Karpas-422 (cell line): ENCODE results near the gene ZNF280B. TPM values are rescaled to one million over a fixed set of nuclear protein-coding genes. Genes with fewer than 3 reads are reported as not detected.
"Not testable (repeated sequence)": the region's sequence is repeated elsewhere in the genome, so short reads cannot be mapped to it uniquely, and the experiment has no call there.

ENCODE experiments used
- DNase-seq: peaks from one replicate; pipeline ENCODE4 v3.0.0-alpha.2; 2015
- H2AFZ ChIP-seq: fragments of 200-600 bp; sonication (generic); 2 replicates; pipeline ENCODE4 v1.6.1; 2014; ENCODE audit warnings: antibody characterized with exemption, low read length, mixed read lengths
- H3K27ac ChIP-seq: fragments of 200-600 bp; sonication (generic); 2 replicates; pipeline ENCODE4 v1.5.1; 2014; ENCODE audit warnings: mild to moderate bottlenecking, low read length, moderate library complexity
- H3K27me3 ChIP-seq: fragments of 200-600 bp; sonication (generic); 2 replicates; pipeline ENCODE4 v1.6.1; 2014; ENCODE audit warnings: low read length, mixed read lengths
- H3K36me3 ChIP-seq: fragments of 200-600 bp; sonication (generic); 2 replicates; pipeline ENCODE4 v1.6.1; 2014; ENCODE audit warnings: low read length, mixed read lengths; ENCODE audit not compliant: insufficient read depth
- H3K4me1 ChIP-seq: fragments of 200-600 bp; sonication (generic); 2 replicates; pipeline ENCODE4 v1.6.1; 2014; ENCODE audit warnings: mild to moderate bottlenecking, low read length, mixed read lengths
- H3K4me2 ChIP-seq: fragments of 200-600 bp; sonication (generic); 2 replicates; pipeline ENCODE4 v1.6.1; 2014; ENCODE audit warnings: low read length, low read depth, mild to moderate bottlenecking; ENCODE audit not compliant: poor library complexity, severe bottlenecking
- H3K4me3 ChIP-seq: fragments of 200-600 bp; sonication (generic); 2 replicates; pipeline ENCODE4 v1.5.1; 2014; ENCODE audit warnings: mild to moderate bottlenecking, antibody characterized with exemption, low read length, mixed read lengths
- H3K79me2 ChIP-seq: fragments of 200-600 bp; sonication (generic); 2 replicates; pipeline ENCODE4 v1.6.1; 2014; ENCODE audit warnings: mild to moderate bottlenecking, low read length, mixed read lengths
- H3K9ac ChIP-seq: fragments of 200-600 bp; sonication (generic); 2 replicates; pipeline ENCODE4 v1.6.0; 2014; ENCODE audit warnings: low read length
- H3K9me2 ChIP-seq: fragments of 200-600 bp; sonication (generic), shearing (Covaris generic); replicated peaks from 2 replicates; pipeline ENCODE4 v1.6.0; 2014; ENCODE audit warnings: mild to moderate bottlenecking, low read length, moderate library complexity; ENCODE audit not compliant: insufficient read depth
- H3K9me3 ChIP-seq: fragments of 300-700, 200-600 bp; sonication (generic); 2 replicates; pipeline ENCODE4 v1.6.1; 2014; ENCODE audit warnings: low read length, mixed read lengths
- H4K20me1 ChIP-seq: fragments of 200-600 bp; sonication (generic); 2 replicates; pipeline ENCODE4 v1.6.1; 2014; ENCODE audit warnings: mild to moderate bottlenecking, antibody characterized with exemption, low read length, low read depth; ENCODE audit not compliant: insufficient read depth
- total RNA-seq: library from RNA; depleted of rRNA; stranded (reverse); fragments of >200 nt; shearing (Covaris generic); gene quantifications from 2 replicates; pipeline ENCODE4 v1.2.3, GENCODE V29; 2014; ENCODE audit warnings: low replicate concordance

The ZNF280B gene
- total RNA-seq, 1 experiment from 2014 or later = 10.3 TPM

DNA sequence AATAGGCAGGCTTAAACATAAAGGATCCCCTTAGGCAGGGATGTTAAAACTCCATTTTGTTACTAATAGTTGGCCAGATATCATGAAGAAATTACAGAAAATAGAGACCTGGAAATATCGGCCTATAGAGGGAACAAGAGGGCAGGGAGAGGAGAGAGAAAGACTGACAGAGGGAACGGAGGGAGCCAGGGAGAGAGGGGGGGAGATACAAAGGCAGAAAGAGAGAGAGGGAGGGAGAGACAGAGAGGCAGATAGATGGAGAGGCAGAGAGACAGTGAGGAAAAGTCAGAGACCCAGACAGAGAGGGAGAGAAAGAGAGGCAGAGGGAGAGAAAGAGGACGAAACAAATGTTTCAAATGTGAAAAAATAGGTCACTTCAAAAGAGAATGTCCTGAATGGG, 53.5 kb downstream of the ZNF280B start:
- H3K4me1 ChIP-seq = peaks cover 15% of the 10 kb centered on the region
- H3K4me3 ChIP-seq = no peak overlapping the region
- no peaks in the 10 kb centered on the region for H4K20me1 ChIP-seq
- H3K27me3 ChIP-seq = peaks cover 4% of the 10 kb centered on the region; the same call in 1 of the 2 replicates
- no peak overlapping the region for H3K27ac ChIP-seq
- H3K4me2 ChIP-seq = no peak overlapping the region
- H3K9me3 ChIP-seq = peaks cover 26% of the 10 kb centered on the region
- no peaks in the 10 kb centered on the region for H3K36me3 ChIP-seq
- no peak overlapping the region for H2AFZ ChIP-seq
- no peaks in the 10 kb centered on the region for H3K9me2 ChIP-seq
- H3K9ac ChIP-seq = no peak overlapping the region
- no peaks in the 10 kb centered on the region for H3K79me2 ChIP-seq
- no peak for DNase-seq

DNA sequence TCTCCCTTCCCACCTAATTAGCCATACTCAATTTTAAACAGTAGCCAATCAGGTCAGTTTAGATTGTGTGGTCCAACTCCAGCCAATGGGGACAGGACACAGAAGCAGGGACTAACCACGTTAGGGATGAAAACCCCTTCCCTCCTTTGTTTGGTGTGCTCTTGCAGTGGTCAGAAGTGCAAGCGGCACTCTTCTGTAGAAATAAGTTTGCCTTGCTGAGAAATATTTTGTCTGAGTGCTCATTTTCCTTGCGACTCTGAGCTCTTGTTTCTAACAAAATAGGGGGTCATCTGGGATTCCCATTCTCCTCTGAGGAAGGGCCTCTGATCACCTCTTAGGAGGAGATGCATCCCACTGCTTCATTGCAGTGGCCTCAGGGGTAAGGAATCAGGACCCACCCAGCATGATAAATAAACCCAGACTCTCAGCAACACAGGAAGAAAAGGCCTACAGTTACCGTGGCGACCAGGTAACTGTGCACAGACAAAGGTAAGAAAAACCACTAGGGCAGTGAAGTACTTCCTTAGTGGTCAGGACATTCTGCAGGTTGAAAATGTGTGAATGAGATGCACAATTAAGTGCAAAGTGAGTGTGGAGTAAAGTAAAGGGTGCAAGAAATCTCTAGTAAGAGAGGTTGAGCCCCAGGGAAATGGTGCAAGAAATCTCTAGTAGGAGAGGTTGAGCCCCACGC, 55.4 kb downstream of the ZNF280B start:
- H4K20me1 ChIP-seq = no peaks in the 10 kb centered on the region
- H3K36me3 ChIP-seq = no peaks in the 10 kb centered on the region
- H3K27ac ChIP-seq = no peak overlapping the region
- H3K4me3 ChIP-seq = no peak overlapping the region
- no peak overlapping the region for H3K4me2 ChIP-seq
- H3K79me2 ChIP-seq = no peaks in the 10 kb centered on the region
- peaks cover 11% of the 10 kb centered on the region for H3K9me3 ChIP-seq
- DNase-seq = no peak
- no peak overlapping the region for H2AFZ ChIP-seq
- H3K27me3 ChIP-seq = peaks cover 4% of the 10 kb centered on the region; the same call in 1 of the 2 replicates
- H3K9me2 ChIP-seq = no peaks in the 10 kb centered on the region
- H3K9ac ChIP-seq = no peak overlapping the region
- peaks cover 20% of the 10 kb centered on the region for H3K4me1 ChIP-seq

DNA sequence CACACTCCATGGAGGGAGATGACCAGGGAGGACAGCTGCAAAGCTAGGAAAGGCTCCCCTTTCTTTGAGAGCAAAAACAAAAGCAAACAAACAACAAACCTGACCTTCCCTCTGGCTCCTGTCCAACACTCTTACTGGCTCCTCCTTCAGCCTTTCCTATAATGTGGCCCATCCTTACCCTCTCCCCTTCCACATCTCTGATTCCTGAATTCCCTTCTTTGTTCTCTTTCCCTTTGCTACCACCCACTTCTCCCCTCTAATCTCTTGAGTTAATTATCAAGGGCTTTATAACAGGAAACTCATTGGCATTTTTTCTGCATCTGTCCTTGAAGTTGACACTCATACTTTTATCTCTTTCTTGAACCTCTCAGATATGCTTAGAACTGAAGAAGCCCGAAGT, 56.3 kb downstream of the ZNF280B start:
- no peak overlapping the region for H2AFZ ChIP-seq
- peaks cover 8% of the 10 kb centered on the region for H3K9me3 ChIP-seq
- H3K9me2 ChIP-seq = no peaks in the 10 kb centered on the region
- H3K4me3 ChIP-seq = no peak overlapping the region
- DNase-seq = no peak
- no peak overlapping the region for H3K9ac ChIP-seq
- no peak overlapping the region for H3K27ac ChIP-seq
- no peaks in the 10 kb centered on the region for H3K36me3 ChIP-seq
- H3K27me3 ChIP-seq = peaks cover 4% of the 10 kb centered on the region; the same call in 1 of the 2 replicates
- no peaks in the 10 kb centered on the region for H4K20me1 ChIP-seq
- H3K4me1 ChIP-seq = peaks cover 20% of the 10 kb centered on the region
- H3K4me2 ChIP-seq = no peak overlapping the region
- no peaks in the 10 kb centered on the region for H3K79me2 ChIP-seq

DNA sequence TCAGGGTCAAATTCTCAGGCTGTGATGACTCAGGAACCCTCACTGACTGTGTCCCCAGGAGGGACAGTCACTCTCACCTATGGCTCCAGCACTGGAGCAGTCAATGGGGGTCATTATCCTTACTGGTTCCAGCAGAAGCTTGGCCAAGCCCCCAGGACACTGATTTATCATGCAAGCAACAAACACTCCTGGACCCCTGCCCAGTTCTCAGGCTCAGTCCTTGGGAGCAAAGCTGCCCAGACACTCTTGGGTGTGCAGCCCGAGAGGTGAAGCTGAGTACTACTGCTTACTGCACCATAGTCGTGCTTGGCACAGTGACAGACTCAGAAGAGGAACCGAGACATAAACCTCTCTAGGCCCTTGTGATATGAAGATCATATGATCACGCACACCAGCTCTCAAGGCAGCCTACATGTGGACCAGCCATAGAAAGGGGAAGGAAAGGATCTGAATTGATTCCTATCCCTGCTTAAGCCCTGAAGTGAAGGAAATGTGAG, 58.2 kb downstream of the ZNF280B start:
- peak; percentile 86 for DNase-seq
- H3K9me2 ChIP-seq = no peaks in the 10 kb centered on the region

DNA sequence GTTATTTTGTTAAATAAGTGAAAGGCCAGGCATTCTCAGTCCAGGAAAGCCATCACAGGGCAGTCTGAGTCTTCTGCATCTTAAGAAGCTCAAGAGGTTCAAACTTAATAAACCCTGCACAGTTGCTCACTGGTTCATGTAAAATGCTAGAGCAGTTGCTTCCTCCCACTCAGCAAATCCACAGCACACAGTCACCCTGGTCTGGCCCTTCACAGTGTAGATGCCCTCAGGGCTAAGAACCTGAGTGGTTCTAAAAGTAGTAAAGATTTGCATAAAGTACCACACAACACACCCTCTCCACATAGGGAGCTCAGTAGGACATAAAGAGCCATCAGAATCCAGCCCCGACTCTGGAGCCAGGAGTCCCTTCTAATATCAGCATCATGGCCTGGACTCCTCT, 58.7 kb downstream of the ZNF280B start:
- Histone ChIP-seq H2AFZ (no peak overlapping the region), H3K27ac (no peak overlapping the region), H3K4me3 (no peak overlapping the region)

More for the DNA sequence above, 58.2 kb downstream of the ZNF280B start:
- H3K27me3 ChIP-seq = peaks cover 4% of the 10 kb centered on the region; the same call in 1 of the 2 replicates
- peaks cover 8% of the 10 kb centered on the region for H3K9me3 ChIP-seq
- H3K9ac ChIP-seq = no peak overlapping the region
- no peak overlapping the region for H3K4me3 ChIP-seq
- no peaks in the 10 kb centered on the region for H3K36me3 ChIP-seq
- H3K27ac ChIP-seq = no peak overlapping the region
- H3K4me1 ChIP-seq = peaks cover 20% of the 10 kb centered on the region
- H3K4me2 ChIP-seq = peak overlapping the region; percentile 28
- H3K79me2 ChIP-seq = no peaks in the 10 kb centered on the region
- H2AFZ ChIP-seq = peak overlapping the region; percentile 48; the same call in 1 of the 2 replicates
- no peaks in the 10 kb centered on the region for H4K20me1 ChIP-seq

DNA sequence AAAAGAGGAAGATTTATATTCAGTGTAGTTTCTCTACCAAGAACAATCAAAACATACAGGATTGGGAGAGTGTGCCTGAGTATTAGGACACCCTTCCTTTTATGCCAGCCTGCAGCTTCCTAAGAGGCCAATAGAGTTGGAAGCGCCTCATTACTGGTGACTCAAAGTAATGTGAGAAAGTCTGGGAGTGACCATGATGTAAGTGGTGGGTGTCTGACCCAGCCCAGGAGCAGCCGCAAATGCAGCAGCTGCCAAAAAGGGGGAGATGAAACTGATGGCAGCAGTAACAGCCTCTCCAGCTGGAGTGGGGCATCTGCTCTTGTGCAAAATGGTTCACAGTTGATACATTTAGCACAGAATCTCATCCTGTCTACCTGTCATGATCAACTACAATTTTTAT, 62.0 kb downstream of the ZNF280B start:
- Histone ChIP-seq H3K27me3 (no peaks in the 10 kb centered on the region), H2AFZ (no peak overlapping the region), H3K9me3 (no peaks in the 10 kb centered on the region), H3K9ac (no peak overlapping the region), H4K20me1 (no peaks in the 10 kb centered on the region), H3K4me2 (no peak overlapping the region), H3K9me2 (no peaks in the 10 kb centered on the region), H3K79me2 (no peaks in the 10 kb centered on the region), H3K4me3 (no peak overlapping the region), H3K27ac (no peak overlapping the region), H3K36me3 (no peaks in the 10 kb centered on the region), H3K4me1 (peaks cover 20% of the 10 kb centered on the region)
- DNase-seq = no peak

More for the DNA sequence above, 58.7 kb downstream of the ZNF280B start:
- Histone ChIP-seq H4K20me1 (no peaks in the 10 kb centered on the region), H3K9me3 (peaks cover 8% of the 10 kb centered on the region), H3K36me3 (no peaks in the 10 kb centered on the region), H3K9ac (no peak overlapping the region), H3K79me2 (no peaks in the 10 kb centered on the region), H3K9me2 (no peaks in the 10 kb centered on the region), H3K4me2 (peak overlapping the region; percentile 5), H3K4me1 (peaks cover 20% of the 10 kb centered on the region), H3K27me3 (peaks cover 4% of the 10 kb centered on the region; the same call in 1 of the 2 replicates)
- no peak for DNase-seq

DNA sequence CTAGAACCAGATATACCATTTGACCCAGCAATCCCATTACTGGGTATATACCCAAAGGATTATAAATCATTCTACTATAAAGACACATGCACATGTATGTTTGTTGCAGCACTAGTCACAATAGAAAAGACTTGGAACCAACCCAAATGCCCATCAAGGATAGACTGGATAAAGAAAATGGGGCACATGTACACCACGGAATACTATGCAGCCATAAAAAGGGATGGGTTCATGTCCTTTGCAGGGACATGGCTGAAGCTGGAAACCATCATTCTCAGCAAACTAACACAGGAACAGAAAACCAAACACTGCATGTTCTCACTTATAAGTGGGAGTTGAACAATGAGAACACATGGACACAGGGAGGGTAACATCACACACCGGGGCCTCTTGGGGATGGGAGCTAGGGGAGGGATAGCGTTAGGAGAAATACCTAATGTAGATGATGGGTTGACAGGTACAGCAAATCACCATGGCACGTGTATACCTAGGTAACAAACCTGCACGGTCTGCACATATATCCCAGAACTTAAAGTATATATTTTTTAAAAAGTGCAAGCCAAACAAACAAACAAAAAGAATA, 64.4 kb downstream of the ZNF280B start:
- H3K4me1 ChIP-seq, H3K9me3 ChIP-seq, H4K20me1 ChIP-seq, H3K4me2 ChIP-seq, H3K36me3 ChIP-seq, H3K9me2 ChIP-seq, H3K4me3 ChIP-seq, H3K27me3 ChIP-seq, DNase-seq, H2AFZ ChIP-seq, H3K9ac ChIP-seq, H3K27ac ChIP-seq, H3K79me2 ChIP-seq: not testable (repeated sequence)

DNA sequence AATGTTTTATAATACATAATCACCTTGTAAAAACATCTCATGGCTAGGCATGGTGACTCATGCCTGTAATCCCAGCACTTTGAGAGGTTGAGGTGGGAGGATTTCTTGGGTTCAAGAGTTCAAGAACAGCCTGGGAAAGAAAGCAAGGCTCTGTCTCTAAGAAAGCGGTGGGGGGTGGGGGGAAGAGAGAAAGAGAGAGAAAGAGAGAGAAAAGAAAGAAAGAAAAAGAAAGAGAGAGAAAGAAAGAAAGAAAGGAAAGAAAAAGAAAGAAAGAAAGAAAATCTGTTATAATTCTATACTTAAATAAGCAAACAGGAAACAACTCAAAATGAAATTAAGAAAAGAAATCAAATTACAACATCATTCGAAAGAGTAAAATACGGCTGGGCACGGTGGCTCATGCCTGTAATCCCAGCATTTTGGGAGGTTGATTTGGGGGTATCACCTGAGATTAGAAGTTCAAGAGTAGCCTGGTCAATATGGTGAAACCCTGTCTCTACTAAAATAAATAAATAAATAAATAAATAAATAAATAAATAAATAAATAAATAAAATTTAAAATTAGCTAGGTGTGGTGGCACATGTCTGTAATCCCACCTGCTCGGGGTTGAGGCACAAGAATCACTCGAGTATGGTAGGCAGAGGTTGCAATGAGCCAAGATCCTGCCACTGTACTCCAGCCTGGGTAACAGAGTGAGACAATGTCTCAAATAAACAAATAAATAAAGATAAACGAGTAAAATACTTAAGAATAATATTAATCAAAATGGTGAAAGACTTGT, 65.4 kb downstream of the ZNF280B start:
- H4K20me1 ChIP-seq = no peaks in the 10 kb centered on the region
- no peaks in the 10 kb centered on the region for H3K9me2 ChIP-seq
- H3K9me3 ChIP-seq = no peaks in the 10 kb centered on the region
- H3K4me2 ChIP-seq = no peak overlapping the region
- no peaks in the 10 kb centered on the region for H3K79me2 ChIP-seq
- H3K36me3 ChIP-seq = no peaks in the 10 kb centered on the region
- no peaks in the 10 kb centered on the region for H3K4me1 ChIP-seq
- no peak overlapping the region for H3K4me3 ChIP-seq
- no peak for DNase-seq
- H3K27me3 ChIP-seq = no peaks in the 10 kb centered on the region
- no peak overlapping the region for H3K27ac ChIP-seq
- H3K9ac ChIP-seq = no peak overlapping the region
- H2AFZ ChIP-seq = no peak overlapping the region
